Mesangial cell (primary cell): ENCODE data around the gene WARS2. TPM values are rescaled to one million over a fixed set of nuclear protein-coding genes. Genes with fewer than 3 reads are reported as not detected.

Experiments
- total RNA-seq: library from RNA; depleted of rRNA; stranded (reverse); fragments of >200 nt; gene quantifications from 2 replicates; pipeline ENCODE4 v1.2.3, GENCODE V29; 2015

Gene WARS2
- 12.4 and 17.9 TPM in 2 replicates for total RNA-seq

DNA sequence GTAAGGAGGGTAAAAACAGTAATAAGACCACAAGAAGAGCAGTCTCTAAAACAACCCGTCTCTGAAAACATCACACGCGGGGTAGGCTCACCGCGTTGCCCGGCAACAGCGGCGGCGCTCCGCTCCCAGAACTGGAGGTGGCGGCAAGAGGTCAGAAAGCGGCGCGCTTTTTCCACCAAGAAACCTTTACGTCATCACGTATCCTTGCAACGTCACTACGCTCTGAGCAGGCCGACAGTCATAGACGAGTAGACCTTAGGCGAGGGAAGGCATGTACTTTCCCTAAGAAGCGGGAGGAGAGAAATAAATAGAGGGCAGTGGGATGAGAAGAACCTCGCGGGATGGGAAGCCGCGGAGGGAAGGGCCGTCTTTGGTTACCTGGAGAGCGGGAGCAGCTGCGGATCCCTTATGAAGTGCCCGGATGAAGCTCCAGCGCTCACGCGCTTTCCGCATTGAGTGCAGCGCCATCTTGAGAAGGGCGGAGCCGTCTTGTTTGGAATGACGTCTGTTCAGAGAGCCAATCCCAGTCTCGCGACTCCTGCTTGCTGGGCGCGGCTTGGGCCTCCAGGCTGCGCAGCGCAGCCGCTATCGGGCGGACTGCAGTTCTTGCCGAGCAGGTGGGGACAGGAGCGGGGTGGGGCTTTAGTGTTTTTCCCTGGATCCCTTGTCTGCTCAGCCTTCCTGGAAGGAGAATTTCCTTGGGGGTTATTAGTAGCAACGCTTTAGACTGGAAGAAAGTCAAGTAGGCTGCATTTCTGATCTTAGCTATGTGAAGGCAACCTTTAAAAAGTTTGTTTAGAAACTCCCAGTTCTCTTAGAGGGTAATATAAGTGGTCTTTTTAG lies at the start of gene WARS2:
WARS2 (minus strand) TSS at position 477 of the 843 bp plus-strand sequence; CDS start at position 468, 9 bp downstream.

GRCh38 chr1:118988186-118989005 lies 152.1 kb downstream of the WARS2 start, which contains the start of gene TBX15:
TSS of gene TBX15 (minus strand) at chr1:118988343. CDS start at chr1:118987795, 548 bp downstream.

Other genes starting within 250 kb of the WARS2 start
- gene TBX15, start 152.3 kb downstream of the WARS2 start, total RNA-seq: 0.13 TPM in 1 of 2 replicates, not detected in the other
- gene HAO2, start 228.1 kb upstream of the WARS2 start, total RNA-seq: not detected in 2 replicates